ENCODE results near the gene RPRML. TPM values are rescaled to one million over a fixed set of nuclear protein-coding genes. Genes with fewer than 3 reads are reported as not detected.
"Not testable (repeated sequence)": the region's sequence is repeated elsewhere in the genome, so short reads cannot be mapped to it uniquely, and the experiment has no call there.

RPRML gene
- polyA plus RNA-seq, 1 donor = 0.46 TPM

GRCh38 chr17:46960152-46960551 lies 18.9 kb downstream of the RPRML start:
- no CpG with 5 or more reads among the region's 2 CpGs for WGBS (ENCODE audit: insufficient coverage, low lambda C conversion rate)
- Histone ChIP-seq H3K27ac (ENCODE audit: low read length) (no peak overlapping the region), H3K9me3 (ENCODE audit: control insufficient read depth, low read depth, low read length) (no peaks in the 10 kb centered on the region), H3K36me3 (ENCODE audit: control insufficient read depth, insufficient read depth, low read length) (no peaks in the 10 kb centered on the region), H3K4me1 (ENCODE audit: control insufficient read depth, insufficient read depth, low read length) (no peaks in the 10 kb centered on the region), H3K27me3 (ENCODE audit: control insufficient read depth, insufficient read depth, low read length) (peaks cover 5% of the 10 kb centered on the region), H3K4me3 (ENCODE audit: low read length) (no peak overlapping the region)
- no peak for DNase-seq

- no peak overlapping the region for H3K27ac ChIP-seq (ENCODE audit: low read length)
- H3K4me3 ChIP-seq (ENCODE audit: low read length) = no peak overlapping the region
- H3K4me1 ChIP-seq (ENCODE audit: control insufficient read depth, insufficient read depth, low read length) = no peaks in the 10 kb centered on the region
- no peaks in the 10 kb centered on the region for H3K9me3 ChIP-seq (ENCODE audit: control insufficient read depth, low read depth, low read length)
- H3K36me3 ChIP-seq (ENCODE audit: control insufficient read depth, insufficient read depth, low read length) = no peaks in the 10 kb centered on the region
- no CpG with 5 or more reads among the region's 8 CpGs for WGBS (ENCODE audit: insufficient coverage, low lambda C conversion rate)
- DNase-seq = no peak
- H3K27me3 ChIP-seq (ENCODE audit: control insufficient read depth, insufficient read depth, low read length) = peaks cover 5% of the 10 kb centered on the region
Observed at GRCh38 chr17:46958041-46958591, 20.9 kb downstream of the RPRML start.

DNA sequence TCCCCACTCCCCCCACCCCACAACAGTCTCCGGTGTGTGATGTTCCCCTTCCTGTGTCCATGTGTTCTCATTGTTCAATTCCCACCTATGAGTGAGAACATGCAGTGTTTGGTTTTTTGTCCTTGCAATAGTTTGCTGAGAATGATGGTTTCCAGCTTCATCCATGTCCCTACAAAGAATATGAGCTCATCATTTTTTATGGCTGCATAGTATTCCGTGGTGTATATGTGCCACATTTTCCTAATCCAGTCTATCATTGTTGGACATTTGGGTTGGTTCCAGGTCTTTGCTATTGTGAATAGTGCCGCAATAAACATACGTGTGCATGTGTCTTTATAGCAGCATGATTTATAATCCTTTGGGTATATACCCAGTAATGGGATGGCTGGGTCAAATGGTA lies 25.9 kb downstream of the RPRML start:
- not testable (repeated sequence) for H3K9me3 ChIP-seq (ENCODE audit: control insufficient read depth, low read depth, low read length)
- WGBS (ENCODE audit: insufficient coverage, low lambda C conversion rate) = no CpG with 5 or more reads among the region's 4 CpGs

DNA sequence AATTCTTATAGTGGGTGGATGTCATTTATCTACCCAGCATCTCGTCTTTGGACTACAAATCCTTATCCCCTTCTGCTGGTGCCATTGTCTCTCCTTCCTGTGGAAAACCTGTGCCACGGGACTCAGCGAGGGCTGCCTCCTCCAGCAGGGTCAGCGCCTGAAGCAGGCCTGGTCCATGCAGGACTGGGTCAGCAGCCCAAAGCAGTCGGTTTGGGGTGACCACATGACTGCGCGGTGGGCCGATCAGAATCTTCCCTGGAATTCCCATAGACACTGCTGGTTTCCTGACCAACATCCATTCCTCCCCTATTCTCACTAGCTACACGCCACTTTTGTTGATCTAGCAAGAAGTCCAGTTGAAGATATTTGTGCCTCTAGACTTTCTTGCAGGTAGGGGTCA lies 26.9 kb downstream of the RPRML start:
- Histone ChIP-seq H3K36me3 (ENCODE audit: control insufficient read depth, insufficient read depth, low read length) (no peaks in the 10 kb centered on the region), H3K4me1 (ENCODE audit: control insufficient read depth, insufficient read depth, low read length) (no peaks in the 10 kb centered on the region), H3K4me3 (ENCODE audit: low read length) (no peak overlapping the region), H3K27ac (ENCODE audit: low read length) (no peak overlapping the region), H3K9me3 (ENCODE audit: control insufficient read depth, low read depth, low read length) (no peaks in the 10 kb centered on the region), H3K27me3 (ENCODE audit: control insufficient read depth, insufficient read depth, low read length) (peaks cover 4% of the 10 kb centered on the region)
- no peak for DNase-seq
- WGBS (ENCODE audit: insufficient coverage, low lambda C conversion rate) = no CpG with 5 or more reads among the region's 9 CpGs

More for the DNA sequence above, 25.9 kb downstream of the RPRML start:
- not testable (repeated sequence) for H3K27me3 ChIP-seq (ENCODE audit: control insufficient read depth, insufficient read depth, low read length); DNase-seq; H3K4me1 ChIP-seq (ENCODE audit: control insufficient read depth, insufficient read depth, low read length); H3K27ac ChIP-seq (ENCODE audit: low read length); H3K36me3 ChIP-seq (ENCODE audit: control insufficient read depth, insufficient read depth, low read length); H3K4me3 ChIP-seq (ENCODE audit: low read length)

GRCh38 chr17:46951706-46952105 lies 27.3 kb downstream of the RPRML start:
- no peaks in the 10 kb centered on the region for H3K36me3 ChIP-seq (ENCODE audit: control insufficient read depth, insufficient read depth, low read length)
- no peak overlapping the region for H3K4me3 ChIP-seq (ENCODE audit: low read length)
- H3K27me3 ChIP-seq (ENCODE audit: control insufficient read depth, insufficient read depth, low read length) = peaks cover 4% of the 10 kb centered on the region
- H3K9me3 ChIP-seq (ENCODE audit: control insufficient read depth, low read depth, low read length) = no peaks in the 10 kb centered on the region
- DNase-seq = no peak
- WGBS (ENCODE audit: insufficient coverage, low lambda C conversion rate) = no CpG with 5 or more reads among the region's 5 CpGs
- no peaks in the 10 kb centered on the region for H3K4me1 ChIP-seq (ENCODE audit: control insufficient read depth, insufficient read depth, low read length)
- H3K27ac ChIP-seq (ENCODE audit: low read length) = no peak overlapping the region

DNA sequence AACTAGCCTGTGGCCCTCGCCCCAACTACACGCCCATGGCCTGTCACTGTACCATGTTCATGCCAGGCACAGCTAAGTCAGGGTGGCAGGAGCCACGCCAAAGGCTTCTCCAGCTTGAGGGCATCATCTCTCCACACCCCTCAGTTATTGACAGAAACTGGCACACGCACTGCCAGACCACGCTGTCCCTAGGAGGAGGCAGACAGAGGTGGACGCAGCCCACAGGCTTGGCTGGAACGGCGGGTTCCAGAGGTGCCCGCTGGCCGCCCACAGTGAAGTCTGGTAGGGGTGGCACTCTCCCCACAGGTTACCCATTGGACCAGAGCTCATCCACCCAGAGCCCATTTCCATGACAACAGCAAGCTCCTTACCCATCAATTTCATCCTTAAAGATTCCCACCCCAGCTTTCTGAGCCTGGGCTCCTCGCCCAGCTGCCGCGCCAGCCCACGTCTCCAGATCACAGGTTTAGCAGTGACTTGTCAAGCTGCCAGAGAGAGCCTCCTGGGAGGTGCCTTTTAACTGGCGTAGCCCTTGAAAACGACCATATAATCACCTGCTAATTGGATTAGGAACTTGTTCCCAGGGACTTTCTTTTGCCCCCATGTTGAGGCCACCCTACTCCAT lies 27.9 kb downstream of the RPRML start:
- Histone ChIP-seq H3K9me3 (ENCODE audit: control insufficient read depth, low read depth, low read length) (no peaks in the 10 kb centered on the region), H3K4me3 (ENCODE audit: low read length) (no peak overlapping the region), H3K27me3 (ENCODE audit: control insufficient read depth, insufficient read depth, low read length) (peaks cover 4% of the 10 kb centered on the region), H3K4me1 (ENCODE audit: control insufficient read depth, insufficient read depth, low read length) (no peaks in the 10 kb centered on the region), H3K36me3 (ENCODE audit: control insufficient read depth, insufficient read depth, low read length) (no peaks in the 10 kb centered on the region), H3K27ac (ENCODE audit: low read length) (no peak overlapping the region)
- WGBS (ENCODE audit: insufficient coverage, low lambda C conversion rate) = no CpG with 5 or more reads among the region's 16 CpGs
- DNase-seq = no peak

GRCh38 chr17:46950342-46950996 lies 28.6 kb downstream of the RPRML start:
- no CpG with 5 or more reads among the region's 7 CpGs for WGBS (ENCODE audit: insufficient coverage, low lambda C conversion rate)
- peaks cover 4% of the 10 kb centered on the region for H3K4me1 ChIP-seq (ENCODE audit: control insufficient read depth, insufficient read depth, low read length)
- H3K36me3 ChIP-seq (ENCODE audit: control insufficient read depth, insufficient read depth, low read length) = no peaks in the 10 kb centered on the region
- no peak overlapping the region for H3K4me3 ChIP-seq (ENCODE audit: low read length)
- H3K27me3 ChIP-seq (ENCODE audit: control insufficient read depth, insufficient read depth, low read length) = peaks cover 4% of the 10 kb centered on the region
- H3K27ac ChIP-seq (ENCODE audit: low read length) = no peak overlapping the region
- H3K9me3 ChIP-seq (ENCODE audit: control insufficient read depth, low read depth, low read length) = no peaks in the 10 kb centered on the region
- no peak for DNase-seq

- Histone ChIP-seq H3K36me3 (ENCODE audit: control insufficient read depth, insufficient read depth, low read length) (no peaks in the 10 kb centered on the region), H3K4me3 (ENCODE audit: low read length) (no peak overlapping the region), H3K9me3 (ENCODE audit: control insufficient read depth, low read depth, low read length) (no peaks in the 10 kb centered on the region), H3K27me3 (ENCODE audit: control insufficient read depth, insufficient read depth, low read length) (peaks cover 4% of the 10 kb centered on the region), H3K4me1 (ENCODE audit: control insufficient read depth, insufficient read depth, low read length) (peaks cover 12% of the 10 kb centered on the region), H3K27ac (ENCODE audit: low read length) (no peak overlapping the region)
- DNase-seq = no peak
- no CpG with 5 or more reads among the region's 11 CpGs for WGBS (ENCODE audit: insufficient coverage, low lambda C conversion rate)
Observed at GRCh38 chr17:46949291-46950174, 29.5 kb downstream of the RPRML start.

DNA sequence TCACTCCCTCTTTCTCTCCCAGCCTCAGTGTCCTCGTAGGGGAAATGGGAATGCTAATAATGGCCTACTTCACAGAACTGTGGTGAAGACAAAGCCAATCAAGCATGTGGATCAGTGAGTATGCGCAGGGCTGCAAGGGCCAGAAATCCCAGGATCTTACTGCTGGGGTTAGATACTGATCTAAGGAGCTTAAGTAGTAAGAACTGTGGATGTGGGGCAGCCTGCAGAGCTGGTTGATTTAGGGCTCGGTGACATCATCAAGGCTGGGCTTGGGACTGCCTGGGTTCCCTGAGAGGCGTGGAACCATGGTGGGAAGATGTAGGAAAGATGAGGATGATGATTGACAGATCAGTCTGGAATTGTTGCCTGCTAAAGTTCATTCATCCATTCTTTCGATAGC lies 30.5 kb downstream of the RPRML start:
- no peak overlapping the region for H3K27ac ChIP-seq (ENCODE audit: low read length)
- no peaks in the 10 kb centered on the region for H3K9me3 ChIP-seq (ENCODE audit: control insufficient read depth, low read depth, low read length)
- peaks cover 4% of the 10 kb centered on the region for H3K27me3 ChIP-seq (ENCODE audit: control insufficient read depth, insufficient read depth, low read length)
- no peak overlapping the region for H3K4me3 ChIP-seq (ENCODE audit: low read length)
- no peaks in the 10 kb centered on the region for H3K36me3 ChIP-seq (ENCODE audit: control insufficient read depth, insufficient read depth, low read length)
- no CpG with 5 or more reads among the region's 5 CpGs for WGBS (ENCODE audit: insufficient coverage, low lambda C conversion rate)
- no peak for DNase-seq
- peaks cover 21% of the 10 kb centered on the region for H3K4me1 ChIP-seq (ENCODE audit: control insufficient read depth, insufficient read depth, low read length)

DNA sequence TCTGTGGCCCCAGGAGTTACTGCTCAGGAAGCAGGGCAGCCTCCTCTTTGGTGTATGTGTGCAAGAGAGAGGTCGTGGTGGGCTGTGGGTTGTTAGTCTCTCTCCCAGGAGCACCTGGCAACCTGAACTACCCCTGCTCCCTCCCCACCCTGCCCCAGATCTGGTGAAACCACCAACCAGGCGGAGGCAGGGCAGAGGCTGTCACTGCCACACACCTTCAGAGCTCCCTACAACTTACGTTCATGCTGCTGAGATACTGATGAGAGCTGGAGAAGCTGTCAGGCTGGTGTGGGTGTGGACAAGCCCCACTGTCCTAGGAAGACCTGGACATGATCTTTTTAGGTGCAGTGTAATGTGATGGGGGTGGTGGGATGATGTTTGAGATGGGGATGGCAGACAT lies 31.8 kb downstream of the RPRML start:
- DNase-seq = no peak
- Histone ChIP-seq H3K4me3 (ENCODE audit: low read length) (no peak overlapping the region), H3K36me3 (ENCODE audit: control insufficient read depth, insufficient read depth, low read length) (no peaks in the 10 kb centered on the region), H3K9me3 (ENCODE audit: control insufficient read depth, low read depth, low read length) (no peaks in the 10 kb centered on the region), H3K27ac (ENCODE audit: low read length) (no peak overlapping the region), H3K4me1 (ENCODE audit: control insufficient read depth, insufficient read depth, low read length) (peaks cover 31% of the 10 kb centered on the region), H3K27me3 (ENCODE audit: control insufficient read depth, insufficient read depth, low read length) (peaks cover 4% of the 10 kb centered on the region)
- no CpG with 5 or more reads among the region's 3 CpGs for WGBS (ENCODE audit: insufficient coverage, low lambda C conversion rate)

Measured in large intestine (tissue), 3 donors.